ENCODE data around the gene SORCS1.

SORCS1 gene

GRCh38 chr10:106555599-106555998, 608.9 kb downstream of the SORCS1 start:
- H3K4me1 Mint-ChIP-seq (ENCODE audit: low read depth), result no peaks in the 10 kb centered on the region

DNA sequence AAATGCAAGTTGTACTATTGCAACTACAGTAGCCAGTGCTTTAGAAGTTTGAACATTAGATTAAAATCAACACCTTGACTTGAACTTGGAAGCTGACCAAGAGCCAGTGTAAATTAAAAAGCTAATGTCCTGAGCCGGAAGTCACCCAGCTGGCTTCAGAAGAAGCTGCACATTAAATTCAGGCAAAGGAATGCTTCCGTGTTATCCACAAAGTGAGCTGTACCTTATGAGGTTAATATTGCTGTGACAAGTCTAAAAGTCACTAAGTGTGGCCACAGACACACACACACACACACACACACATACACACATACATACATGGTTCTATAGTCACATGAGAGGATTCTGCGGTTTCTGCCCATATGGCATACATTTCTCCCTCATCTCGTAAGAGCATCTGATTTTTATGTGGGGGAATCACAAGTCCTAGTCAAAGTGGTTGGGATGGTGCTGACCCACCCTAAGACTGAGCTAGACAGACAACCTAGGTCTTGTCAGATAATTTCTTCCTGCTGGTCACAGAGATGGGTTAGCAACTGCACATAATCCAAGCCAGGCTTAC, 612.9 kb downstream of the SORCS1 start:
- Mint-ChIP-seq H3K27ac (no peak overlapping the region), H3K4me3 (no peak overlapping the region), H3K36me3 (ENCODE audit: low read depth) (no peaks in the 10 kb centered on the region), H3K27me3 (no peaks in the 10 kb centered on the region), H3K4me1 (ENCODE audit: low read depth) (no peaks in the 10 kb centered on the region), H3K9me3 (peaks cover 5% of the 10 kb centered on the region)

More at GRCh38 chr10:106555599-106555998, 608.9 kb downstream of the SORCS1 start:
- H3K4me3 Mint-ChIP-seq, result no peak overlapping the region
- H3K36me3 Mint-ChIP-seq (ENCODE audit: low read depth), result no peaks in the 10 kb centered on the region
- no peak overlapping the region for H3K27ac Mint-ChIP-seq
- no peaks in the 10 kb centered on the region for H3K9me3 Mint-ChIP-seq
- no peaks in the 10 kb centered on the region for H3K27me3 Mint-ChIP-seq

DNA sequence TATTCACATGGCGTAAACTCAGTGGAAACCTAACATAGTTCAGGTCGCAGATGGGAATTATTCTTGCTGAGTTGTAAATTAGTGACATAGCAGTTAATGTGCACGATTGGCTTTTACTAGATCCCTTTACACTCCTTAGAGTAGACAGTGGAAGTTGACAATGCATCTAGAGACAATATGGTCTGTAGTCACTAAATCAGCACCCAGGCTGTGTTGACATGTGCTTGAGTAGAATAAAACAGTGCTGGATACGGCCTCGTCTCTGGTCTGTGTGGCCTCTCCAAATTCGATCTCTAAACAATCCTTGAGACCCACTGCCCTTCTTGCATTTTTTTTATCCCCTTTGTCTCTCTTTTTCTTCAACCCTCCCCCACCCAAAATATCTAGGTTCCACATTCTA, 615.7 kb downstream of the SORCS1 start:
- no peaks in the 10 kb centered on the region for H3K4me1 Mint-ChIP-seq (ENCODE audit: low read depth)
- H3K27me3 Mint-ChIP-seq, result no peaks in the 10 kb centered on the region
- H3K9me3 Mint-ChIP-seq, result peaks cover 5% of the 10 kb centered on the region
- H3K4me3 Mint-ChIP-seq, result no peak overlapping the region
- no peaks in the 10 kb centered on the region for H3K36me3 Mint-ChIP-seq (ENCODE audit: low read depth)
- H3K27ac Mint-ChIP-seq, result no peak overlapping the region

DNA sequence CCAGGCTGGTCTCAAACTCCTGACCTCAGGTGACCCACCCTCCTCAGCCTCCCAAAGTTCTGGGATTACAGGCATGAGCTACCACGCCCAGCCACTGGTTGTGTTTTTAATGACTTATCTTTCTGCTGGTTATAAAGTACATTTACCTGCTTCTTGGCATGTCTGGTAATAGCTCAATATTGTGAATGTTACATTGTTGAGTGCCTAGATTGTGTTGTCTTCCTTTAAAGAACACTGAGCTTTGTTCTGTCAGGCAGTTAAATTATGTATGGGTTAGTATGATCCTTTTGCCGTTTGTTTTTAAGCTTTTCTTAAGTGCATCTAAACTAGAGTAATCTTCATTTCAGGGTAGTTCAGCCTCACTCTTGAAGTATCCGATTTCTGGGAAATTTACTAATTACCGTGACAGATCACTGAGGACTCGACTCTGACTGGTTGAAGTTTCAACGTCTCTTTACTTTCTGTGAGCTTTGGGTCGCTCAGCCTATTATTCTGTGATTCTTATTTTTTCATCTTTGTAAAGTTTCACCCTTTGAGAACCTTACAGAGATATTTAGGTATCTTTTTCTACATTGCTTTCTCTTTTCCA, 617.4 kb downstream of the SORCS1 start:
- H3K27ac Mint-ChIP-seq, result no peak overlapping the region
- no peak overlapping the region for H3K4me3 Mint-ChIP-seq
- H3K27me3 Mint-ChIP-seq, result no peaks in the 10 kb centered on the region
- H3K9me3 Mint-ChIP-seq, result peaks cover 5% of the 10 kb centered on the region
- no peaks in the 10 kb centered on the region for H3K36me3 Mint-ChIP-seq (ENCODE audit: low read depth)
- H3K4me1 Mint-ChIP-seq (ENCODE audit: low read depth), result no peaks in the 10 kb centered on the region

DNA sequence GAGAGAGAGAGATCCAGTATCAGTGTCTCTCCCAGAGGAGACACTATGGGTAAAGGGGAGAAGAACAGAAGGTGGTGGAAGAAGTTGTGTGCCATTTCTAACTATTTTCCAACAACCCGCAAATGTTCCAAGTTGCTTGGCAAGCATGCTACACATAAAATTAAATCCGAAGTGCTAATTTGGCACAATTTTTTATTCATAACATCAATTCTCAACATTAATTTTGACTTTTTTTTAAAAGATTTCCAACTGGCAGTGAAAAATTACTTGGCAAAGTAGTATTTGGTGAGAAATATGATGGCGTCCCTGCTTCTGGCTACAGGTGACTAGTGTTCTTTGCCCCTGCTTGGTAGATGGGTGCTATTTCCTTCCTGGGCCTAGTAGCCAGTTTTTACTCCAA, 622.0 kb downstream of the SORCS1 start:
- Mint-ChIP-seq H3K27ac (no peak overlapping the region), H3K4me3 (no peak overlapping the region), H3K27me3 (no peaks in the 10 kb centered on the region), H3K36me3 (ENCODE audit: low read depth) (no peaks in the 10 kb centered on the region), H3K4me1 (ENCODE audit: low read depth) (no peaks in the 10 kb centered on the region), H3K9me3 (peaks cover 5% of the 10 kb centered on the region)

DNA sequence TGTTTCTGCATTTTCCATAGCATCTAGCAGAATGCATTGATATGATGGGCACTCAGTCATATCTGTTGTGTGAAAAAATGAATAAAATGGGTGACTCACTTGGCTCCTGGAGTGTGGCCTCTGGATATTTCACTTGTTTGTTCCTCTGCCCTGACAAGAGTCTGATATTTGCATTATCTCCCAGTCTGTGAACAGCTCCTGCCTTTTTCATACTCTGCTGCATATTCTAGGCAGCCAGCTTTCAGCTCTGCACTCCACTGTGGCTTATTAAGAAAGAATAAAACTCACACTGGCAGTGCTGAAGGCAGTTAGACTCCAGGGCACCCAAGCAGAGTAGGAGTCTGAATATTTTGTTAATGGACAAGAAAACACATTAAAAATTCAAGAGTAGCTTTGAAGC, 623.9 kb downstream of the SORCS1 start:
- H3K27ac Mint-ChIP-seq, result no peak overlapping the region
- H3K4me3 Mint-ChIP-seq, result no peak overlapping the region
- no peaks in the 10 kb centered on the region for H3K27me3 Mint-ChIP-seq
- H3K9me3 Mint-ChIP-seq, result no peaks in the 10 kb centered on the region
- H3K36me3 Mint-ChIP-seq (ENCODE audit: low read depth), result no peaks in the 10 kb centered on the region
- H3K4me1 Mint-ChIP-seq (ENCODE audit: low read depth), result no peaks in the 10 kb centered on the region

GRCh38 chr10:106537866-106538265, 626.6 kb downstream of the SORCS1 start:
- Mint-ChIP-seq H3K36me3 (ENCODE audit: low read depth) (no peaks in the 10 kb centered on the region), H3K4me1 (ENCODE audit: low read depth) (no peaks in the 10 kb centered on the region), H3K27ac (no peak overlapping the region), H3K9me3 (no peaks in the 10 kb centered on the region), H3K27me3 (no peaks in the 10 kb centered on the region), H3K4me3 (no peak overlapping the region)

- no peaks in the 10 kb centered on the region for H3K36me3 Mint-ChIP-seq (ENCODE audit: low read depth)
- no peaks in the 10 kb centered on the region for H3K4me1 Mint-ChIP-seq (ENCODE audit: low read depth)
- H3K9me3 Mint-ChIP-seq, result no peaks in the 10 kb centered on the region
- H3K4me3 Mint-ChIP-seq, result no peak overlapping the region
- H3K27me3 Mint-ChIP-seq, result no peaks in the 10 kb centered on the region
- no peak overlapping the region for H3K27ac Mint-ChIP-seq
Measured at GRCh38 chr10:106535304-106535953, 629.1 kb downstream of the SORCS1 start.

- H3K4me3 Mint-ChIP-seq, result no peak overlapping the region
- H3K27me3 Mint-ChIP-seq, result no peaks in the 10 kb centered on the region
- no peak overlapping the region for H3K27ac Mint-ChIP-seq
- no peaks in the 10 kb centered on the region for H3K36me3 Mint-ChIP-seq (ENCODE audit: low read depth)
- H3K4me1 Mint-ChIP-seq (ENCODE audit: low read depth), result no peaks in the 10 kb centered on the region
- no peaks in the 10 kb centered on the region for H3K9me3 Mint-ChIP-seq
Measured at GRCh38 chr10:106534441-106534840, 630.1 kb downstream of the SORCS1 start.

GRCh38 chr10:106528702-106529101, 635.8 kb downstream of the SORCS1 start:
- no peak overlapping the region for H3K4me3 Mint-ChIP-seq
- no peak overlapping the region for H3K27ac Mint-ChIP-seq
- H3K9me3 Mint-ChIP-seq, result peaks cover 7% of the 10 kb centered on the region
- no peaks in the 10 kb centered on the region for H3K36me3 Mint-ChIP-seq (ENCODE audit: low read depth)
- H3K27me3 Mint-ChIP-seq, result no peaks in the 10 kb centered on the region
- no peaks in the 10 kb centered on the region for H3K4me1 Mint-ChIP-seq (ENCODE audit: low read depth)

GRCh38 chr10:106525835-106526234, 638.7 kb downstream of the SORCS1 start:
- peaks cover 9% of the 10 kb centered on the region for H3K9me3 Mint-ChIP-seq
- no peaks in the 10 kb centered on the region for H3K4me1 Mint-ChIP-seq (ENCODE audit: low read depth)
- H3K27me3 Mint-ChIP-seq, result no peaks in the 10 kb centered on the region
- no peak overlapping the region for H3K4me3 Mint-ChIP-seq
- no peaks in the 10 kb centered on the region for H3K36me3 Mint-ChIP-seq (ENCODE audit: low read depth)
- no peak overlapping the region for H3K27ac Mint-ChIP-seq
